ENCODE measurements around the gene AMIGO3. TPM values are rescaled to one million over a fixed set of nuclear protein-coding genes. Genes with fewer than 3 reads are reported as not detected.
A peak's percentile ranks its signal among the peaks of the same experiment; 100 is the strongest.

The AMIGO3 gene
- total RNA-seq, 2 donors from 2014 or later: 1.4 to 3.0 TPM

DNA sequence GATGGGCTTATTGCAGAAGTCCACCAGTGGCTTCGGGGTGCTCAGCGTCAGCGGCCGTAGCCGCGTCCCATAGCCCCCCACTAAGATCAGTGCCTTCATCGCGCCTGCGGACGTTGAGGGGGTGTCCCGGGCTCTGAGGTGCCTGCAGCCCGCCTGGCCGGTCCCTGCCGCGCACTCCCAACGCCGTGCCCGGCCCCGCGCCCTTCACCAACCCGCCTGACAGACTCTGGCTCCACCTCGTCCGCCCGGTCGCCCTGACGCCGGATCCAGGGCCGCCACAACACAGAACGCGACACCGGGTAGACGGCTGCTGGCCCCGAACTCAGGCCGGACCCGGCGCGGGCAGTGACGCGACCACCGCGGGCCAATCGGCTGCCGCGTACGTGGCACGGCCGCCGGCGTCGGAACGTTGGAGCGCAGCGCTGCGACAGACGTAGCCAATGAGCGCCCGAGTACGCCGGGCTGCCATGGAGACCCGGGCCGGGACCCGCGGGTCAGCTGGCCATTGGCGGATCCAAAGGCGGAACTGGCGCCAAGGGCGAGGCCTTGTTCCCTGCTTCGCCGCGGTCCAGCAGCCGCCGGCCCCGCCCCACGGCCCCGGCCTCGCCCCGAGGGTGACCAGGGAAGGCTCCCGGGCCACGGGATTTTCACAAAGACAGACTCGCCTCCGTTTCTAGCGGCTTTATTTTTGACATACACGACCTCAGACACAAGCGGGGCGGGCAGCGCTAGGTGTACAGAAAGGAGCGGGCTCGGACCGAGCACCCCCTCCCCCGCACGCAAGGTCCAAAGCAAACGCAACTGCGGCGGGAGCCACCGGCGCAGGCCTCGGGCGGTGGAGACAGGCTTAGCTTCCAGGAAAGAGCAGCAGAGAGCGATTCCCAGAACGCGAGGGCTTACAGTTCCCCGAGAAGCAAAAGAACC lies 4.4 kb upstream of the AMIGO3 start, which contains the start of gene GMPPB:
TSS of gene GMPPB (minus strand) at position 324 of the 924 bp plus-strand sequence. CDS start at position 99, 225 bp downstream.
- DNase-seq: peak; percentile 98
- 1% methylated on average over 71 to 102 of the region's 102 CpGs for whole genome bisulfite sequencing, 2 experiments (ENCODE audit: insufficient coverage in 1 of 2, insufficient read length in 1 of 2)
- peak within 1 kb of the TSS; percentile 87 for H3K4me3 Mint-ChIP-seq
- no peaks in the 10 kb centered on the region for H3K27me3 ChIP-seq (ENCODE audit: control insufficient read depth, insufficient read depth, low read length, poor library complexity, severe bottlenecking)
- no peak for TF ChIP-seq CTCF (conservative IDR thresholded peaks at IDR 0.05)
- H3K27me3 Mint-ChIP-seq (ENCODE audit: insufficient read depth): no peaks in the 10 kb centered on the region
- peak within 1 kb of the TSS; percentile 97 for H3K4me3 ChIP-seq (ENCODE audit: low read length)
- no peaks in the 10 kb centered on the region for H3K9me3 Mint-ChIP-seq
- H3K27ac Mint-ChIP-seq: peak within 1 kb of the TSS; percentile 99
- H3K36me3 Mint-ChIP-seq (ENCODE audit: low read depth): peaks cover 39% of the 10 kb centered on the region
- H3K27ac ChIP-seq (ENCODE audit: low read depth, low read length): peak within 1 kb of the TSS; percentile 92
- H3K4me1 Mint-ChIP-seq: peaks cover 5% of the 10 kb centered on the region
- peaks cover 7% of the 10 kb centered on the region for H3K4me1 ChIP-seq (ENCODE audit: control insufficient read depth, insufficient read depth, low read length)
- H3K9ac ChIP-seq (ENCODE audit: extremely low read depth, low read length, poor library complexity, severe bottlenecking): peak within 1 kb of the TSS; percentile 98
- peaks cover 61% of the 10 kb centered on the region for H3K36me3 ChIP-seq (ENCODE audit: control insufficient read depth, insufficient read depth, low read length)
- H3K9me3 ChIP-seq (ENCODE audit: control insufficient read depth, low read length): no peaks in the 10 kb centered on the region

GRCh38 chr3:49723296-49723627 lies 3.8 kb upstream of the AMIGO3 start:
- 0 to 4% methylated on average over 17 to 20 of the region's 20 CpGs for WGBS, 2 experiments (ENCODE audit: insufficient coverage in 1 of 2, insufficient read length in 1 of 2)
- TF ChIP-seq CTCF (conservative IDR thresholded peaks at IDR 0.05): no peak

GRCh38 chr3:49722896-49723295 lies 3.4 kb upstream of the AMIGO3 start:
- Histone ChIP-seq H3K27ac (ENCODE audit: low read depth, low read length) (peak overlapping the region; percentile 92), H3K36me3 (ENCODE audit: control insufficient read depth, insufficient read depth, low read length) (peaks cover 51% of the 10 kb centered on the region), H3K4me3 (ENCODE audit: low read length) (peak overlapping the region; percentile 97), H3K4me1 (ENCODE audit: control insufficient read depth, insufficient read depth, low read length) (peaks cover 7% of the 10 kb centered on the region), H3K9me3 (ENCODE audit: control insufficient read depth, low read length) (no peaks in the 10 kb centered on the region), H3K9ac (ENCODE audit: extremely low read depth, low read length, poor library complexity, severe bottlenecking) (peak overlapping the region; percentile 98), H3K27me3 (ENCODE audit: control insufficient read depth, insufficient read depth, low read length, poor library complexity, severe bottlenecking) (no peaks in the 10 kb centered on the region)
- TF ChIP-seq CTCF (conservative IDR thresholded peaks at IDR 0.05): no peak
- no peaks in the 10 kb centered on the region for H3K9me3 Mint-ChIP-seq
- H3K4me1 Mint-ChIP-seq: peaks cover 13% of the 10 kb centered on the region
- H3K27ac Mint-ChIP-seq: peak overlapping the region; percentile 97
- H3K36me3 Mint-ChIP-seq (ENCODE audit: low read depth): peaks cover 31% of the 10 kb centered on the region
- WGBS, 2 experiments (ENCODE audit: insufficient coverage in 1 of 2, insufficient read length in 1 of 2): 84 to 97% methylated on average over 7 to 8 of the region's 8 CpGs
- DNase-seq: no peak
- H3K27me3 Mint-ChIP-seq (ENCODE audit: insufficient read depth): peaks cover 1% of the 10 kb centered on the region
- H3K4me3 Mint-ChIP-seq: peak overlapping the region; percentile 87

More at GRCh38 chr3:49723296-49723627, 3.8 kb upstream of the AMIGO3 start:
- no peaks in the 10 kb centered on the region for H3K9me3 Mint-ChIP-seq
- Histone ChIP-seq H3K27ac (ENCODE audit: low read depth, low read length) (peak overlapping the region; percentile 92), H3K36me3 (ENCODE audit: control insufficient read depth, insufficient read depth, low read length) (peaks cover 55% of the 10 kb centered on the region), H3K9ac (ENCODE audit: extremely low read depth, low read length, poor library complexity, severe bottlenecking) (peak overlapping the region; percentile 98), H3K4me3 (ENCODE audit: low read length) (peak overlapping the region; percentile 97), H3K9me3 (ENCODE audit: control insufficient read depth, low read length) (no peaks in the 10 kb centered on the region), H3K4me1 (ENCODE audit: control insufficient read depth, insufficient read depth, low read length) (peaks cover 7% of the 10 kb centered on the region), H3K27me3 (ENCODE audit: control insufficient read depth, insufficient read depth, low read length, poor library complexity, severe bottlenecking) (no peaks in the 10 kb centered on the region)
- H3K4me1 Mint-ChIP-seq: peaks cover 10% of the 10 kb centered on the region
- H3K36me3 Mint-ChIP-seq (ENCODE audit: low read depth): peaks cover 34% of the 10 kb centered on the region
- peaks cover 1% of the 10 kb centered on the region for H3K27me3 Mint-ChIP-seq (ENCODE audit: insufficient read depth)
- DNase-seq: peak; percentile 84
- H3K4me3 Mint-ChIP-seq: peak overlapping the region; percentile 87
- H3K27ac Mint-ChIP-seq: peak overlapping the region; percentile 97
